ENCODE data around the gene PTPRN2.
"Not testable (repeated sequence)": the region's sequence is repeated elsewhere in the genome, so short reads cannot be mapped to it uniquely, and the experiment has no call there.

The PTPRN2 gene

DNA sequence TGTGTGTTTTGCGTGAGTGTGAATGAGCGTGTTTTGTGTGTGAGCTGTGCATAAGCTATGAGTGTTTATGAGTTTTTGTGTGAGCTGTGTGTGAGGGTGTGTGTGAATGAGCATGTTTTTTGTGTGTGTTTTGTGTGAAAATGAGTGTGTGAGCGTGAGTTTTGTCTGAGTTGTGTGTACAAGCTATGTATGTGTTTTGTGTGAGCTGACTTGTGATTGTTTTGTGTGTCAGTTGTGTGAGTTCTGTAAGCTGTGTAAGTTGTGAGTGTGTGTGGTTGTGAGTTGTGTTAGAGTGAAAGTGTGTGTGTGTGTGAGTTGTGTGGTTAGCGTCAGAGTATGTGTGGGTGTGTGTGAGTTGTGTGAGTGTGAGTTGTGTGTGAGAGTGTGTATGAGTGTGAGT lies 343.2 kb downstream of the PTPRN2 start:
- DNase-seq = no peak

DNA sequence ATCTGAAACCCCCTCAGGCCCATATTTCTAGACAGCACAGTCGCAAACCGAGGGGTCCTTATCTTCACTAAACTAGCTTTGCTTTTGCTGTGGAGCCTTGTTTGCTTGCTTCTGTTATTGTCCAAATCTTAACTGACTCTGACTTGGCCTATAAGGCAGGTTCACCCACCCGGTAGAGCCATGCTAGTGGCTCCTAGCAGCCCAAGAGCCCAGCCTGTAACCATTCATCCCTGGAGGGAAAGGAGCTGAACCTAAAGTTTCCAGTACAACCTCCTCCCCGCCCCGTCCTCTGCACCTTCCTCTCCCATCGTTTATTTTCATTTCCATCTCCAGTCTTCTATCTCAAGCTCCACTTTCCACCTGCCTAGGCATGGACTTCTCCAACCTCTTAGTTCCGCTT lies 345.7 kb downstream of the PTPRN2 start:
- DNase-seq = no peak

DNA sequence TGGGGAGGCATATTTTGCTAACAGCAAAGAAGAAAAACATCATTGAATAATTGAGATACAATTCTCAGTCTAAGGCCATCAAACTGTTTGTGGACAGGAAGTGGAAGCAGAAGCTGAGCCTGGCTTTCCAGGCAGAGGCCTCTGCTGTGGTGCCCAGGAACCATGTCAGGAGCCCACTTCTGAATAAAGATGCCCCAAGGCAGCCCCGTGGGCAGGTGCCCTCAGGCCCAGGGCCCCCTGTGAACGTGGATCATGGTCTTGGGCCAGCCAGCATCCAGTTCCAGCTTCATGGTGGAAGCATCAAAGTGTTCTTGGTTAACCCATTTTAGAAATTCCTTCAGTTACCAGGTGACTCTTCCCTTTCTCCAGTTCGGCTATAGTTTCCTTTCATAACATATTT lies 346.8 kb downstream of the PTPRN2 start:
- DNase-seq = no peak

DNA sequence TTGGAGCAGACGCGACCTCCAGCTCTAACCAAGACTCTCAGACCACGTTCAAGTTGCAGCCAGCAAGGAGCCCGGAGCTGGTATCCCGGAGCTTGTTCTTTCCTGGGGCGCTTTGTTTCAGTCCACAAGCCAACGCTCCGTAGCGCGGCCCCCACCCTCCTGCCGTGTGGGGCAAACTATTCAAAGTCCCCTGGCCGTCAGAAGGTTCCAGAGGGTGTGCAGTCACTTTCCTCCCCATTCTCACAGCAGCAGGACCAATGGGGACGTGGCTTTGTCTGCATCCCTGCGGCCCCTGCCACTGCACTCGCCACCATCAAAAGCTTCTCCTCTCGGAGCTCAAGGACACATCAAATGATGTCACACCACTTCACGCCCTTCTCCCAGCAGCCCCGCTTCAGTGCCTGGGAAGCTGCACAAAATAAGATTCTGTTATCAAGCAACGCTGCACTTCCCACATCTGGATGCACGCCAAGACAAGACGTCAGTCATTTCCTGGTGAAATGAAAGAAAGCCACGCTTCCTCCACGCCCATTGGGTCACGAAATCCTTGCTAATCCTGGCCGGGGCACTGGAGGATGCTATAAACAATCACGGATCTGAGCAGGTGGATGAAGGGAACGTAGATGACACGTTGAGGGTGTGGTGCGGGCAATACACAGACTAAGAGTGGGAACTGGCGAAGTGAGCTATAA lies 348.2 kb downstream of the PTPRN2 start:
- DNase-seq = no peak

DNA sequence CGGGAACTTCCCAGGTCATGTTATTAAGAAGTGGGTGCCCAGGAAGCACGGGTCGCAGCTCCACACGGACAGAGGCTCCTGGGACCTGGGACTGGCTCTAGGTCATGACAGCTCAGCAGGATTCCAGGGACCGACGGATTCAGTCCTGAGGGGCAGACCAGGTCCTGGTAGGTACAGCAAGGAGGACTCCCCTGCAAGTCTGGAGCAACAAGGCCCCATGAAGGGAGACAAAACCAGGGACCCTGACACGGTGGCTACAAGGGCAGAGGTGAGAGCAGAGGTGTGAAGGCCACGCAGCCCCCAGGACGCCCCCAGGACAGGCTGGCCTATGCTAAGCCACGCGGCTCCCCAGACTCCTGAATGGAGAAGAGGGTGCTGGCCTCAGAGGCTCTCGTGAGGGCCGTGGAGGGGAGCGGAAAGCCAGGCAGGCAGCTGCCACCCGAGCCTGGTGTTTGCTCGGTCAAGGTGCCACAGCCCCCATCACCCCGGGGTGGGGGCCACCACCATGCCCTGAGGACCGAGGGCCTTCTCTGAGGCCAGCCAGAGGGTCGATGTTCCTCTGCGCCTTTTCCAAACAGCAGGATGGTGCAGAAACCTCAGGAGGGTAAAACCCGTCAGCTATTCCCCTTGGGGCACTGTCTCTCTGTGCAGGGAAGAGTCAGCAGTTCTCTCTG lies 348.9 kb downstream of the PTPRN2 start:
- DNase-seq = no peak

DNA sequence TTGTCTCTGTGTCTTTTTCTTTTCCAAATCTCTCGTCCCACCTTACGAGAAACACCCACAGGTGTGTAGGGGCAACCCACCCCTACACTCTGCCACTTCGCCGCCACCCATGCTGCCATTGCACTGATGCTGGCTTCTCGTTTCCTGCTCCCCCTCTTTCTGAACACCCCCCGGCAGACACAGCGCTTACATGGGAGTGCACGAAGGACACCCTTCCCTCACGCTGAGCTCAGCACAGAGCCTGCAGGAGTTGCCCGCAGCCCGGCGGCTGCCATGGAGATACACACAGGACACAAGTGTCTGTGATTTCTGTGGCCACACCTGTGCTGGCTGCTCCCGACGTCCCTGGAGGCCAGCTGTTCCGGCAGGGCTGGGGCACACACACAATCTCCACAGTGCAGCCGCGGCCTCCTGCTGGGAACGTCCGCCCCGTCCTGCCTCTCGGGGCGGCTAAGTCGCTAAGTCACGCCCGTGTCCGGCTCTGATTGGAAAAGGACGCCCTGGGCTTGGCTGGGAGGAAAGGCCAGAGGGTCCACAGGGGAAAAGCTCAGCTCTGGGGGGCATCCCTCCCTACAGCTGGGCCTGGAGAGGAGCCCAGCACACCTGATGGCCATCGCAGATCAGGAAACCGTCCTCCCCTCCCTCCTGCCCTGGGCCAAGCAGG lies 349.8 kb downstream of the PTPRN2 start:
- DNase-seq = no peak

DNA sequence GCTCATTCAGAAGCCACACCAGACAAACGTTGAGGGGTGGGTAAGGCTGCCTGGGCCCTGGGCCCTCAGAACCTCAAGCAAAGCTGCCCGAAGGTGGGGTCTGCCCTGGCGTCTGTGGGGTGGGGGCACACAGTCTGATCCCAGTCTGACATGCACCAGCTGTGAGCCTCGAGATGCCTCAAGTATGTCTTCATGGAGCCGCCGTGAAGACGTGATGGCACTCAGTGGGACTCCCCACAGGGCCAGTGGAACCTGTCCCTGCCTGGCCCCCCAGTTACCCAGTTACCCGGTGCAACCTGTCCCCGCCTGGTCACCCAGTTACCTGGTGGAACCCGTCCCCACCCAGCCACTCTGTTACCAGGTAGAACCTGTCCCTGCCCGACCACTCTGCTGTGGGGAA lies 351.2 kb downstream of the PTPRN2 start:
- DNase-seq = no peak

DNA sequence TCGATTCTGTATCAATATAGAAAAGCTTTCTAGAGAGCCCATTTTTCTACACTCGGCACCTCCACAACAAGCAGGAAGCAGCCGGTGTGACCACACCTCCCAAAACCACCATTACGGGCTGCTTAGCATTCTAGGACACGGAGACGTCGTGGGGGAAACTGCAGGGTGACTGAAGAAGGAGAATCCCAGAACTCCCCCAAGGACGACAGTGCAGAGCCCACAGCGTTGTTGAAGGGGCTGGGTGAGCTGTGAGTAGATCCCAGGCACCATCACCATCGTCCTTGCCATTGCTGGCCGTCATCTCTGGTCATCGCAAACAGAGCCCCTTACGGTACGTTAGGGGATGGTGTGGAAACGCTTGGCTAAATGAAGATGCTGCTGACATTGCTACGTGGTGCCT lies 351.8 kb downstream of the PTPRN2 start:
- no peak for DNase-seq

DNA sequence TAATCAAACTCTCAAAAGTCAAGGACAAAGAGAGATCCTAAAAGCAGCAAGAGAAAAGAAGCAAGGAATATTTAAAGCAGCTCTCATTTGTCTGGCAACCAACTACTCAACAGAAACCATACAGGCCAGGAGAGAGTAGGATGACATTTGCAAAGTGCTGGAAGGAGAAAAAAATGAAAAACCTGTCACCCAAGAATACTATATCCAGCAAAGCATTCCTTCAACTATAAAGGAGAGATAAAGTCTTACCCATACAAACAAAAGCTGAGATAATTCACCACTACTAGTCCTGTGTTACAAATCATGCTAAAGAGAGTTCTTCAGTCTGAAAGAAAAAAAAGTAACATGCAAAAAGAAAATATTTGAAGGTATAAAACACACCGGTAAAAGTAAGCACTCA lies 357.7 kb downstream of the PTPRN2 start:
- no peak for DNase-seq

DNA sequence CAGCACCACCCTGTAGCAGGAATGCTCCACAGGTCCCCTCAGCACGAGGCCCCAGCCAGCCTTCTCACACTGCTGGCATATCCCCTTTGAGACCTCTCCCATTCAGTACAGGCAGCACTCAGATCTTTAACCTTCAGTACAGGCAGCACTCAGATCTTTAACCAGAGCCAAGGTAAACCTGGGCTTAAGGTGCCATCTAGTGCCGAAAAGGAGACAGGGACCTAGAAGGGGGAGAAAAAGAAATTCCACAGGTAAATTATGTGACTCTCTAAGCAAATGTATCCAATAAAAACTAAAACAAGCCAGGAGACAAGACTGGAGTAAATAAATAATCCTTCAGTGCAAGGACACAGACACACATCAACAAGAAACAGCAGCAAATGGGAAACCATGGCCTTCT lies 358.6 kb downstream of the PTPRN2 start:
- no peak for DNase-seq

DNA sequence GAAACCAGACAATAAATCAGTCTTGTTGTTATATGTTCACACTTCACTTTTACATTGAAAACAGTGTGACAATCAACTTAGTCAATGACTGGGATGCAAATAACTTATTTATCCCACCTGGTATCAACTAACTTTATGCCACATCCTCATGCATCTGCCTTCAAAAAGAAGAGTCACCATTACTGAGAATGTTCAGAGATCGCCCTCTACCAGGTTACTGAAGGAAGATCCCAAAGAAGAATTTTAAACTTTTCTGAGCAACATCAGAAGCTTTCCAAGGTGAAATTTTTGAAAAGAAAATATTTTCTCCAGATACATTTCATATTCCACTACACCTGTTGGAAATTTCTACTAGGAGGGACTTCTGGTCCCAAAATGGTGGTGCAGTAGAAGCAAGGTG lies 359.5 kb downstream of the PTPRN2 start:
- DNase-seq = no peak

DNA sequence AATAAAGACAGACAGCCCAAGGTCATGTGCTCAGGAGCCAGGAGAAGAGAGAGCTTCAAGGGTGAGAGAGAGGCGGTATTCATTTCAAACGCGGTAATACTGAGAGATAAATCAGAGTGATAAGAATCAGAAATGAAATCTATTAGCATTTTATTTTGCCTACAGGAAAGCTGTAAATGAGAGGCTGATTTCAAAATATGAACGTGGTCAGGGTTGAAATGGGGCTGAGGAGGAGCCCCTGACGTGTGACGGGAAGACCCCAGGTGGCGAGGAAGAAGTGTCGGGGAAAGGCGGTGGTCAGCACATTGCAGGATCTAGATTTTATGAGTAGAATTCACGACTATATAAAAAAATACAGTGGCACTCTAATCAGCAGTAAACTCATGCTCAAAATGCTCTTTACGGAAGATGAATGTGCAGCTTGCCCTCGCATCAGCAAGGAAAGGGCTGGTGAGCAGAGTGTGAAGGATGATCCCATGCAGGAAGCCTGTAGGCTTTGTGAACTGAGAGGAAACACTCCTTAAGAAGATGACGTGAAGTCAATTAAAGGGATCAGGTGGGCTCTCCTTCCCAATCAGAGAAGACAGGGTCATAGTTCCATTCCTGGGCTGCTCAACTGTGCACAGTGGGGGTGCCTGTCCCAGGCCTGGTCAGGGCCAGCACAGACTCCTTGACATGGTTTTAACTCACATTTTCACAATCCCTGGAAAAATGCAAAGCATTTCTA lies 360.2 kb downstream of the PTPRN2 start:
- no peak for DNase-seq

DNA sequence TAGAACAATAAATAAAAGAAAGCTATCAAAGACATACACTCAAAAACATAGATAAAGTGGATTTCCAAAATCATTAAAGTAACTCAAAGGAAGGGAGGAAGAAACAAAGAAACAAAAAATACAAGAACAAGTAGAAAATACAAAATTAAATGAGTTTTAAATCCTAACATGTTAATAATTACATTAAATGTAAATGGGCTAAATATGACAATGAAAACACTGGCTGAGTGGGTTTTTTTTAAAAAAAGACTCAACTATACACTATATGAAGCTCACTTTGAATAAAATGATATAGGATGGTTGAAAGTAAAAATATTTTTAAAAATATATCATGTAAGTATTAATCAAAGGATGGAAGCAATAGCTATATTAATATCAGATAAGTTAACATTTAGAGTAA lies 371.4 kb downstream of the PTPRN2 start:
- no peak for DNase-seq

DNA sequence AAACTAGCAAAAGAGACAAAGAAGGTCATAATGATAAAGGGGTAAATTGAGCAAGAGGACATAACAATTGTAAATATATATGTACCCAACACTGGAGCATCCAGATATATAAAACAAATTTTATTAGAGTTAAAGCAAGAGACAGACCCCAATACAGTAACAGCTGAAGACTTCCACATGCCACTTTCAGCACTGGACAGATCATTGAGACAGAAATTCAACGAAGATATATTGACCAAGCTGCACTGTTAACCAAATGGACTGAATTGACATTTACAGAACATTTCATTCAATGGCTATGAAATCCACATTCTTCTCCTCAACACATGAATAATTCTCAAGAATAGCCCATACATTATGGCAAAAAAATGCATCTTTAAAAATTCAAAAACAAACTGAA lies 378.2 kb downstream of the PTPRN2 start:
- DNase-seq = no peak

DNA sequence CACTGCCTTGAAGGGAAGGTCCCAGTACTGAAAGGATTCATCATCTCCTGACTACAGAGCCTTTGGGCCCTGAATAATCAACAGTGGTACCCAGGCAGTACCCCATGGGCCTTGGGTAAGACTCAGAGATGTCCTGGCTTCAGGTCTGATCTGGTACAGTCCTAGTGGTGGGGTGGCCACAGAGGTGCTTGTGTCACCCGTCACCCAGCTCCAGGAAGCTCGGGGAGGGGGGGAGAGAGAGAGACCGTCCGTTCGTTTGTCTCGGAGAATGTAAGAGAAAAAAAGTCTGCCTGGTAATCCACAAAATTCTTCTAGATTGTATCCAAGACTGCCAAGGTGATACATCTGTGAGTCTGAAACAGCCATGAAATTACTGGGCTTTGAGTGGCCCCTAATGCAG lies 381.3 kb downstream of the PTPRN2 start:
- DNase-seq = no peak

DNA sequence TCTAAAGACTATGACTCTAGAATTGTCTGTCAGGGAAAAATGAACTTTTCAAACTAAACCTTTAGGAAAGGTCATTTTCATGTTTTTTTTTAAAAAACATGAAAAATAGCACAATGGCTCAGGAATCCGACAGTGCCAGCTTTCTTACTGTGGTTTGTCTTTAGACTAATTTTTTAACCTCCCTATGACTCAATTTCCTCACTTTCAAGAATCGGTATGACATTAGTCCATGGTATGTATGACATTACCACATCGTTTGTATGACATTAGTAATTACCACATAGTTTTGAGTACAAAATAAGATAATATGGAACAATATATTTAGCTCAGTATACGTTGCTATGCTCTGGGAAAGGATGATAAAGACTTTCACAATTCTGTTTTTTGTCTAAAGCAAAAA lies 383.2 kb downstream of the PTPRN2 start:
- DNase-seq = no peak

DNA sequence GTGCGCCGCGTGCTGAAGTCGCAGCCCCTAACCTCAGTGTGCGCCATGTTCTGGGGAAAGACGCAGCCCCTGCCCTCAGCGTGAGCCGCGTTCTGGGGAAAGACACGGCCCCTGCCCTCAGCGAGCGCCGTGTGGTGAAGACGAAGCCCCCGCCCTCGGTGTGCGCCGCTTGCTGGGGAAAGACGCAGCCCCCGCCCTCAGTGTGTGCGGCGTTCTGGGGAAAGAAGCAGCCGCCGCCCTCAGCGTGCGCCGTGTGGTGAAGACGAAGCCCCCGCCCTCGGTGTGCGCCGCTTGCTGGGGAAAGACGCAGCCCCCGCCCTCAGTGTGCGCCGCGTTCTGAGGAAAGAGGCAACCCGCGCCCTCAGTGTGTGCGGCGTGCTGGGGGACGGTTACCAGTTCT lies 383.7 kb downstream of the PTPRN2 start:
- not testable (repeated sequence) for DNase-seq

DNA sequence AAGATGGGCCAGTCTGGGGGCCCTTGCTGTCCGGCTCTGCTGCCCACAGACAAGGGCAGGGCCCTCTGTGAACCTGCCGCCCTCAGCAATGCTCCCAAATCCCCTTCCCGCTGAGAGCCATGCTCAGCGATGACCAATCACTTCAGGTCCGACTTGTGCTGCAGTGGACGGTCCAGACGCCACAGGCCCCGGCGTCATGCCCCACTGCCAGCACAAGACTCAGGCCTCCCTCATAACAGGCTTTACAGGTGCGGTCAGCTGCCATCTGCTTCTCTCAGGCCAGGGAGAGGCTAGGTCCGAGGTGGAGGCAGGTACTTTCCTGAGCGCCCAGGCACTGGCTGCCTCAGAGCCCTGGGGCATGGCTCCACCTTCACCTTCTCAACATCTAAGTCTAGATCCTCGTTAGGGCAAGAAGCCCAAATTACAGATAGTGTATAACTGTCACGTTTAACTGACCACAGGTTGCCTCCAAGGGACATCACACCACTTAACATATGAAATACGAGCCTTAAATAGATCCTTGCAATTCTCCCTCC lies 393.2 kb downstream of the PTPRN2 start:
- DNase-seq = no peak

DNA sequence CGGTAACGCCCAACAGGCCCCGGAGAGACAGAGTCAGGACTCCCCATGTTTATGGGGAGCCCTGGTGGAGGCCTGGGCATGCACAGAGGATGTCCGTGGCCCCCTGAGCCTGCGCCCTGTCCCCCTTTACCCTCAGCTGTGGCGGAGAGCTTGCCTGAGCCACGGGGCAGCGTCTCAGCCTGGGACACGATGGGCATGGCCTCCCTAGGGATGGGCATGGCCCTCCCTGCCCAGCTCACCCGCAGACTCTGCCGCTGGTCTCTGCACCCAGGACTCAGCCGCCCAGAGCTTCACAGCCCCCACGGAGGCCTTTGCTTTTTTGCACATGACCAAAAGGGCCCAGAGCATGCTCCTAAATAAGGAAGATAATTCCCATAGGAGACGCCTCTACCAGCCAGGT lies 394.2 kb downstream of the PTPRN2 start:
- DNase-seq = no peak

DNA sequence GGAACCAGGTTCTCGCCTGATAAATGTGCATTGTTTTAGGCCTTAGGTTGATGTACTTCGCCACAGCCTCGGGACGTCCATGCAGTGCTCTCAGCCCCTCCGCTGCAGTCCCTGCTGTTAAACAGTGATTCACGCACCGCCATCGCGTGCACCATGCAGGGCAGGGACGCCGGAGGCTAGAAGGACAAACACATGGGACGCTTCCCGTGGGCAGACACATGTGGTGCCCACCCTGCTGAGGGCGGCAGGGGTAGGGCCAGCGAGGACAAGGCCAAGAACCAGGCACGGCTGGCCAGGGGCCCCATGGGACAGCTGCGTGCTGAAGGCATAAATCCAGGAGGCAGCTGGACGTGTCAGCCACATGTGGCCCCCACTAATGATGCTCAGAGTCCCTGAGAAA lies 394.7 kb downstream of the PTPRN2 start:
- no peak for DNase-seq

DNA sequence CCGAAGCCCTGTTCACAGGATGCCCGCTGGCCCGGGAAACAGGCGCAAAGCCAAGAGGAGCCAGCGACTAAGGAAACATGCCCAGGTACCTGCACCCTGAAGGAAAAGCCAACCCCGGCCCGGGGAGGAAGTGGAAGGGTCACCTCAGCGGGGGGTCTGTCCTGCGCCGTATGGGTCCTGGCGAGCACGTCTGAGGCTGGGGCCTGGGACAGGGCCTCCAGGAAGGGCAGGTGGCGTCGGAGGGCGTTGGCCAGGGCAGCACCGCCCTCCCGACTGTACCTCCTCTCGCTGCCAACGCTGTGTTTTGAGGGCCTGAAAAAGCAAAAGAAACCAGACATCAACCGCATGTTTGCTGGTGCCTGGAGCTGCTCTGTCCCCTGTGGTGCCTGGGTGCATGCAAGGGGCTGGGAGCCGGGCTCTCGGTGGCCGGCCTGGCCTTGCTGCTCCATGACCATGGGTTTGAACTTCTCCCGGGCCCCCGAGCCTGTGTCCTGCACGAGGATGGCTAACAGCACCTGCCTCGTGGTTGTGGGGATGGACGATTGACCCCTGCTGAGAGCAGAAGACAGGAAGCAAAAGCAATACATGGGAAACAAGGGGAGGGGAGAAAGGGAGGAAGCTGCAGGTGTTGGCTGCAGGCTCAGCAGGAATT lies 395.3 kb downstream of the PTPRN2 start:
- DNase-seq = no peak

DNA sequence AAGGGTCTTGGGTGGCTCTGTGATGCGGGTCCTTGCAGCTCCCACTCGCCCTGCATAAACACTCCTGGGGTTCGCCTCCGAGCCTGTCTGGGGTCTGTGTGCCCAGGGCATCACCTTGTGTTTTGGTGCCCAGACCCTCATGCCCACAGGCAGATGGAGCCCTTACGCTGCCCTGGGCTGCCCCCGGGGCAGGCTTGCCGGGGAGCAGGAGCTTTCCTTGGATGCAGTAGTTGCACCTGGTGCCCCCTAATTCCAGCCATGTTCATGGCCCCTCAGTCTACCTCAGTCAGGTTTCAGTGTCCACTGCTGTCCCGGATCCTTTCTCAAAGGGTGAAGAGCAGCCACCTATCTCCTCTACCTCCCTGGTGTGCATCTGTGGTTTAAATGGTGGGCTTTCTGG lies 396.0 kb downstream of the PTPRN2 start:
- no peak for DNase-seq

DNA sequence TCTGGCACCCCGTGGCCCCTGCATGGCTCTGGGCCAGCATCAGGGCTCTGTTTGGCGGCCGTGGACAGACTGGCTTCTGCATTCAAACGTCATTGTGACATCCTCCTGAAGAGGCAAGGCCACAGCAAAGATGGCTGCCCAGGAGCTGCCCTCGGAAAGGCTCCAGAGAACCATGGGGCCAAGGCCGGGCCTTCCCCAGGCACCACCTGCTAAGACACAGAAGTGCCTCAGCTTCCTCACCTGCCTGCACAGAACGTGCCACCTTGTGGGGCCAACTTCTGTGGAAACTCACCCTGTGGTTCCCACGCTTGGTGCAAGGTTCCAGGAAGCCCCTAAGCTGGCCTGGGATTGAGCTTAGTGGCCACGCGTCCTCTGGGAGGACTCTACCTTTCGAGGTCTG lies 396.9 kb downstream of the PTPRN2 start:
- no peak for DNase-seq
